Aorta (tissue), 5 donors: ENCODE measurements around the gene CDK14. TPM values are rescaled to one million over a fixed set of nuclear protein-coding genes. Genes with fewer than 3 reads are reported as not detected.

Experiments
- ATAC-seq: fragments of 200-7000 bp; cut with Tn5 transposase; one replicate; pipeline ENCODE4 v1.9.1; 2022; ENCODE audit warnings: moderate library complexity; ENCODE audit not compliant: low FRiP score
- DNase-seq, 2 donors: peaks; one replicate each; pipeline ENCODE4 v3.0.0-alpha.2; 2020
- H3K27ac ChIP-seq, 2 donors: one replicate each; pipeline ENCODE4 v1.5.1; 2013; ENCODE audit warnings: low read length in 2 of 2, mild to moderate bottlenecking in 2 of 2, moderate library complexity in 2 of 2, control low read depth in 1 of 2, inconsistent platforms in 1 of 2, low read depth in 1 of 2
- H3K27me3 ChIP-seq, 2 donors: one replicate each; pipeline ENCODE4 v1.6.1; 2013; ENCODE audit warnings: control low read depth in 1 of 2, low read length in 1 of 2, mild to moderate bottlenecking in 1 of 2, moderate library complexity in 1 of 2; ENCODE audit not compliant: insufficient read depth in 2 of 2, control insufficient read depth in 1 of 2
- H3K36me3 ChIP-seq, 2 donors: one replicate each; pipeline ENCODE4 v1.6.1; 2013; ENCODE audit warnings: control low read depth in 1 of 2, low read length in 1 of 2, mild to moderate bottlenecking in 1 of 2; ENCODE audit not compliant: insufficient read depth in 2 of 2, control insufficient read depth in 1 of 2
- H3K4me1 ChIP-seq, 2 donors: one replicate each; pipeline ENCODE4 v1.6.1; 2013; ENCODE audit warnings: low read length in 2 of 2, control low read depth in 1 of 2, mild to moderate bottlenecking in 1 of 2, moderate library complexity in 1 of 2; ENCODE audit not compliant: insufficient read depth in 2 of 2, control insufficient read depth in 1 of 2
- H3K4me3 ChIP-seq, 2 donors: one replicate each; pipeline ENCODE4 v1.5.1; 2013; ENCODE audit warnings: low read length in 2 of 2, control low read depth in 1 of 2, mild to moderate bottlenecking in 1 of 2
- H3K9me3 ChIP-seq: one replicate; pipeline ENCODE4 v1.6.1; 2013; ENCODE audit warnings: mild to moderate bottlenecking, low read length; ENCODE audit not compliant: control insufficient read depth
- WGBS, 2 donors: extraction: QIAGEN DNeasy Blood & Tissue Kit; methylation state at CpG; one replicate each; pipeline ENCODE4 v1.1.7; 2013; 5-methylcytosine and 5-hydroxymethylcytosine counted together
- intact Hi-C, 2 donors: fragments of 100-400 bp; cut with DNase I; formaldehyde crosslinking; loops; one replicate each; pipeline versions ENCODE4 v1.14.2 to v1.15.0; 2022
- polyA plus RNA-seq, 2 donors: library from polyadenylated mRNA; stranded (reverse); fragments of 200-250 nt; gene quantifications; one replicate each; pipeline ENCODE4 v1.2.3, GENCODE V29; 2013
- total RNA-seq, 2 donors: library from RNA; stranded (reverse); fragmentation: NEBNext Ultra II Directional; extraction: Animal tissue kit (Norgen Biotek cat#: 25700); gene quantifications; one replicate each; pipeline ENCODE4 v1.2.1, GENCODE V29; 2021
- donor health status: healthy with polysubstance abuse.
- donor health status: Bipolar disorder and iron deficiency.
- donor health status: DM: no; HTN: no; CAD: no.
- donor health status: DM: no; HTN: no; CAD: no.
- donor health status: DM: yes; HTN: yes; CAD: no.

CDK14 gene
- total and polyA plus RNA-seq, 4 donors, result 4.6 to 72.4 (median 29.5) TPM

- ATAC-seq, result no peak
- no peaks in the 10 kb centered on the region for H3K9me3 ChIP-seq
- no peak for DNase-seq
- H3K36me3 ChIP-seq, result no peaks in the 10 kb centered on the region
- no peak overlapping the region for H3K4me3 ChIP-seq
- no peak overlapping the region for H3K27ac ChIP-seq
- 91 to 92% methylated on average over 8 of the region's 8 CpGs for WGBS, 2 donors
- no peaks in the 10 kb centered on the region for H3K27me3 ChIP-seq
- intact Hi-C loops, result loop anchor here in 1 of 2 donors (10.0 kb wide), 1 partner anchor 743 kb away; no protein-coding TSS in a partner anchor
- H3K4me1 ChIP-seq, result peaks cover 3% of the 10 kb centered on the region in 2 donors
These were observed 445.9 kb downstream of the CDK14 start for GRCh38 chr7:91041901-91042484.

- Histone ChIP-seq H3K9me3 (no peaks in the 10 kb centered on the region), H3K4me1 (peaks cover 3% of the 10 kb centered on the region in 2 donors), H3K27ac (no peak overlapping the region), H3K27me3 (no peaks in the 10 kb centered on the region), H3K4me3 (no peak overlapping the region), H3K36me3 (no peaks in the 10 kb centered on the region)
- no peak for DNase-seq
- ATAC-seq, result no peak
- intact Hi-C loops, result loop anchor here in 1 of 2 donors (10.0 kb wide), 1 partner anchor 742 kb away; no protein-coding TSS in a partner anchor
- 89 to 97% methylated on average over 1 of the region's 1 CpG for whole genome bisulfite sequencing, 2 donors
These were observed 447.1 kb downstream of the CDK14 start for GRCh38 chr7:91043186-91043585.

GRCh38 chr7:91043924-91044645 lies 448.0 kb downstream of the CDK14 start:
- intact Hi-C loops, result loop anchor here in 1 of 2 donors (10.0 kb wide), 1 partner anchor 741 kb away; no protein-coding TSS in a partner anchor

DNA sequence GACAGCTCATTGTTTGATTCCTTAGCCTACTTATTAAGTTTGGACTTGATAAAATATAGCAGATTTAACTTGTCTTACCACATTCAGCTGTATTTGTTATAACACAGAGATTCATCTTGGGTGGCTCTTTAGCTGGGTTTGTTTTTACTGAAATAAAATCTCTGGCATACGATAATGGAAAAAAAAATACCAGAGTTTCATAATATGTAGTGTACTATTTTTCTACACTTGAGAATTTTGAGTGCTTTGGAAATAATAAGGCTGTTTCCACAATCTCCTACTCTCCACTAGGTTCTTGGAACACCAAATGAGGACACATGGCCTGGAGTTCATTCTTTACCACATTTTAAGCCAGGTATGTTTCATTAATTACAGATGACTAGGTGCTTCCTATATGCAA lies 449.5 kb downstream of the CDK14 start:
- 2 to 6% methylated on average over 1 of the region's 1 CpG for WGBS, 2 donors
- peak; percentile 66 for ATAC-seq
- H3K36me3 ChIP-seq, result no peaks in the 10 kb centered on the region
- no peak overlapping the region for H3K4me3 ChIP-seq
- no peak overlapping the region for H3K27ac ChIP-seq
- DNase-seq, result no peak
- intact Hi-C loops, result loop anchor here in 1 of 2 donors (10.0 kb wide), 1 partner anchor 739 kb away; no protein-coding TSS in a partner anchor
- peaks cover 3% of the 10 kb centered on the region in 2 donors for H3K4me1 ChIP-seq
- no peaks in the 10 kb centered on the region for H3K27me3 ChIP-seq
- H3K9me3 ChIP-seq, result no peaks in the 10 kb centered on the region

More at GRCh38 chr7:91043924-91044645, 448.0 kb downstream of the CDK14 start:
- ATAC-seq (no peak), DNase-seq (no peak)
- H3K4me3 ChIP-seq, result no peak overlapping the region
- 88 to 89% methylated on average over 6 of the region's 6 CpGs for WGBS, 2 donors
- H3K4me1 ChIP-seq, result peaks cover 3% of the 10 kb centered on the region in 2 donors
- no peaks in the 10 kb centered on the region for H3K36me3 ChIP-seq
- no peaks in the 10 kb centered on the region for H3K9me3 ChIP-seq
- H3K27ac ChIP-seq, result no peak overlapping the region
- H3K27me3 ChIP-seq, result no peaks in the 10 kb centered on the region

- ATAC-seq, result peak; percentile 53
These were observed 450.4 kb downstream of the CDK14 start for GRCh38 chr7:91046322-91047089.

GRCh38 chr7:91047636-91048035 lies 451.5 kb downstream of the CDK14 start:
- Histone ChIP-seq H3K9me3 (no peaks in the 10 kb centered on the region), H3K27ac (no peak overlapping the region), H3K4me1 (peaks cover 3% of the 10 kb centered on the region in 2 donors), H3K36me3 (no peaks in the 10 kb centered on the region), H3K4me3 (no peak overlapping the region), H3K27me3 (no peaks in the 10 kb centered on the region)
- intact Hi-C loops, result loop anchor here in 1 of 2 donors (10.0 kb wide), 1 partner anchor 737 kb away; no protein-coding TSS in a partner anchor
- no peak for DNase-seq
- ATAC-seq, result no peak
- WGBS, 2 donors, result 94 to 97% methylated on average over 2 of the region's 2 CpGs

More at GRCh38 chr7:91046322-91047089, 450.4 kb downstream of the CDK14 start:
- H3K4me1 ChIP-seq, result peaks cover 3% of the 10 kb centered on the region in 2 donors
- no peaks in the 10 kb centered on the region for H3K27me3 ChIP-seq
- H3K36me3 ChIP-seq, result no peaks in the 10 kb centered on the region
- no peaks in the 10 kb centered on the region for H3K9me3 ChIP-seq
- DNase-seq, result no peak
- H3K27ac ChIP-seq, result no peak overlapping the region
- WGBS, 2 donors, result 28 to 32% methylated on average over 2 of the region's 2 CpGs
- H3K4me3 ChIP-seq, result no peak overlapping the region
- intact Hi-C loops, result loop anchor here in 1 of 2 donors (10.0 kb wide), 1 partner anchor 738 kb away; no protein-coding TSS in a partner anchor

GRCh38 chr7:91050677-91051076 lies 454.6 kb downstream of the CDK14 start:
- no peaks in the 10 kb centered on the region for H3K27me3 ChIP-seq
- H3K27ac ChIP-seq, result no peak overlapping the region

DNA sequence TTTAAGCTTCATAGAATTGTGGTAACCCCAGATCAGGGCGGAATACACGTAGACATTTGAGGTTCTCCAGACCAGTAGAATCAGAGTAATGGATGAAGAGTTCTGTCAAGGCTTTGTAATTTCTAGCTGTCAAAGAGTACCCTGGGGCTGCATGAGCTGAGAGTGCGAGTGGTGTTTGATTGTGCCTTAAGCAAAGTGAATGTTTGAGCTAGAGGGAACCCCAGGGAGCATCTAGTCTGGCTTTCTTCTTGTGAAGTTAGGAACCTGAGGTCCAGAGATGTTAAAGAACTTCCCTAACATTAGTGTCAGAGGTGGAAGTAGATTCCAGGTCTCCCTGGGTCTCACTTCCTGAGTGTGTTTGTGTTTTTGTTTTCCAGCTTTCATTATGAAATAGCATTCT lies 455.8 kb downstream of the CDK14 start:
- no peak for DNase-seq
- H3K4me1 ChIP-seq, result peaks cover 3 to 4% of the 10 kb centered on the region in 2 donors
- H3K4me3 ChIP-seq, result no peak overlapping the region
- no peak overlapping the region for H3K27ac ChIP-seq
- no peaks in the 10 kb centered on the region for H3K27me3 ChIP-seq
- WGBS, 2 donors, result 98 to 99% methylated on average over 3 of the region's 3 CpGs
- no peaks in the 10 kb centered on the region for H3K36me3 ChIP-seq
- no peaks in the 10 kb centered on the region for H3K9me3 ChIP-seq
- intact Hi-C loops, result no loop called here
- ATAC-seq, result no peak

More at GRCh38 chr7:91050677-91051076, 454.6 kb downstream of the CDK14 start:
- Histone ChIP-seq H3K4me3 (no peak overlapping the region), H3K36me3 (no peaks in the 10 kb centered on the region), H3K4me1 (peaks cover 3 to 4% of the 10 kb centered on the region in 2 donors), H3K9me3 (no peaks in the 10 kb centered on the region)
- ATAC-seq (no peak), DNase-seq (no peak)
- intact Hi-C loops, result no loop called here
- 82 to 90% methylated on average over 2 of the region's 2 CpGs for WGBS, 2 donors
